K562 (cell line): Measurements from ENCODE around the gene LRRC10. TPM values are rescaled to one million over a fixed set of nuclear protein-coding genes. Genes with fewer than 3 reads are reported as not detected.

Experiments used
- ATAC-seq: fragments of 200-7000 bp; cut with Tn5 transposase; 3 replicates; pipeline ENCODE4 v1.9.1; 2020; ENCODE audit warnings: moderate library complexity
- BruUV-seq: library from RNA; stranded (reverse); fragments of 400-500 nt; replicated peaks from 2 replicates; lab custom pipeline; 2021; lab: Mats Ljungman, UMichigan
- CTCF ChIA-PET: fragments of 300-600 bp; formaldehyde crosslinking; extraction: SDS; loops from one replicate; lab custom pipeline; 2021; ENCODE audit warnings: low intra/inter-chr PET ratio; lab: Yijun Ruan, JAX
- POLR2A ChIA-PET: fragments of 300-600, 350-650 bp; sonication (Branson Sonifier 250); formaldehyde crosslinking; extraction: SDS; loops from one replicate; lab custom pipeline; 2021; ENCODE audit warnings: antibody characterized with exemption, inconsistent platforms; lab: Yijun Ruan, JAX
- DNase-seq, 4 experiments: peaks; one replicate each; pipeline versions ENCODE4 v3.0.0 to v3.0.0-alpha.2; 2011 to 2018; ENCODE audit warnings: low spot score in 3 of 4, mixed read lengths in 3 of 4; ENCODE audit errors: extremely low read depth in 1 of 4
- FAIRE-seq: peaks from 2 replicates; lab custom pipeline; 2011; peaks lifted over from hg19 to GRCh38; lab: Jason Lieb, UNC
- H2AFZ ChIP-seq: 2 replicates; pipeline ENCODE4 v1.6.0; 2011; ENCODE audit warnings: low read depth, low read length, control low read depth, inconsistent platforms
- H3K27ac ChIP-seq: fragments of 200-600 bp; 3 replicates; pipeline ENCODE4 v1.8.0; 2011; ENCODE audit warnings: low read depth, mild to moderate bottlenecking, control low read depth, inconsistent platforms, low read length, moderate library complexity, mixed read lengths; ENCODE audit errors: extremely low read depth
- H3K27me3 ChIP-seq, 2 experiments: fragments of 300-600 bp in 1 of 2; 2 replicates in 1 of 2; 3 replicates in 1 of 2; pipeline versions ENCODE4 v1.6.0 to v1.8.0; 2011; ENCODE audit warnings: inconsistent platforms in 2 of 2, low read length in 2 of 2, mild to moderate bottlenecking in 1 of 2, mixed read lengths in 1 of 2, moderate library complexity in 1 of 2; ENCODE audit not compliant: control insufficient read depth in 2 of 2, insufficient read depth in 2 of 2
- H3K36me3 ChIP-seq: fragments of 300-600 bp; 3 replicates; pipeline ENCODE4 v1.8.0; 2011; ENCODE audit warnings: mild to moderate bottlenecking, low read length, inconsistent platforms; ENCODE audit not compliant: control insufficient read depth, insufficient read depth
- H3K4me1 ChIP-seq, 2 experiments: fragments of 200-600 bp in 1 of 2; replicated peaks in 1 of 2; 2 replicates in 1 of 2; 3 replicates in 1 of 2; pipeline versions ENCODE4 v1.5.1 to v1.8.0; 2011; ENCODE audit warnings: inconsistent platforms in 2 of 2, low read length in 2 of 2, mild to moderate bottlenecking in 1 of 2, mixed read lengths in 1 of 2, moderate library complexity in 1 of 2; ENCODE audit not compliant: control insufficient read depth in 2 of 2, insufficient read depth in 2 of 2
- H3K4me2 ChIP-seq: 2 replicates; pipeline ENCODE4 v1.6.1; 2011; ENCODE audit warnings: low read length, control low read depth, inconsistent platforms, mixed read lengths; ENCODE audit not compliant: insufficient read depth
- H3K4me3 ChIP-seq: fragments of 200-600 bp; sonication (generic), shearing (Covaris generic); 2 replicates; pipeline ENCODE4 v1.5.1; 2016; ENCODE audit warnings: control low read depth, inconsistent platforms
- H3K79me2 ChIP-seq: fragments of 200-600 bp; 3 replicates; pipeline ENCODE4 v1.8.0; 2011; ENCODE audit warnings: low read length, inconsistent platforms; ENCODE audit not compliant: control insufficient read depth, insufficient read depth
- H3K9ac ChIP-seq, 2 experiments: 2 replicates each; pipeline versions ENCODE4 v1.6.0 to v1.6.1; 2011; ENCODE audit warnings: low read depth in 2 of 2, low read length in 2 of 2, control low read depth in 1 of 2, inconsistent platforms in 1 of 2, mild to moderate bottlenecking in 1 of 2, mixed read lengths in 1 of 2; ENCODE audit not compliant: insufficient read depth in 1 of 2
- H3K9me1 ChIP-seq: one replicate; pipeline ENCODE4 v1.6.0; 2011; ENCODE audit warnings: inconsistent platforms, mild to moderate bottlenecking, low read length, moderate library complexity; ENCODE audit not compliant: control insufficient read depth, insufficient read depth
- H3K9me3 ChIP-seq: replicated peaks from 2 replicates; pipeline ENCODE4 v1.5.1; 2011; ENCODE audit warnings: low read depth, low read length, inconsistent platforms; ENCODE audit not compliant: control insufficient read depth, insufficient read depth
- H4K20me1 ChIP-seq: replicated peaks from 2 replicates; pipeline ENCODE4 v1.6.1; 2011; ENCODE audit warnings: low read length, inconsistent platforms, mixed read lengths; ENCODE audit not compliant: control insufficient read depth, insufficient read depth
- ELF4 ChIP-seq: fragments of 450-650 bp; formaldehyde crosslinking; IDR thresholded peaks from 2 replicates; pipeline ENCODE4 v1.4.0; 2022; ENCODE audit warnings: missing genetic modification characterization
- HDGF ChIP-seq: fragments of 450-650 bp; IDR thresholded peaks from 2 replicates; pipeline ENCODE4 v1.6.1; 2016
- HMG20B ChIP-seq: fragments of 250-450 bp; sonication (Bioruptor Pico); IDR thresholded peaks from 2 replicates; pipeline ENCODE4 v1.5.0; 2021; ENCODE audit warnings: mild to moderate bottlenecking
- MXI1 ChIP-seq: IDR thresholded peaks from 2 replicates; pipeline ENCODE4 v1.6.1; 2011; ENCODE audit warnings: low read depth, mild to moderate bottlenecking, improper control_type of control experiment, low read length
- PHB2 ChIP-seq: fragments of 450-650 bp; IDR thresholded peaks from 2 replicates; pipeline ENCODE4 v1.6.1; 2017; ENCODE audit warnings: low read depth
- PRMT5 ChIP-seq: sonication (generic); formaldehyde crosslinking; IDR thresholded peaks from 2 replicates; pipeline ENCODE4 v1.5.0; 2020; ENCODE audit warnings: missing genetic modification reagents
- YY1 ChIP-seq, 3 experiments: IDR thresholded peaks; 2 replicates each; pipeline ENCODE4 v1.6.1; 2011; ENCODE audit warnings: low read length in 2 of 3, mild to moderate bottlenecking in 2 of 3, moderate library complexity in 2 of 3, borderline replicate concordance in 1 of 3, control low read depth in 1 of 3, low read depth in 1 of 3; ENCODE audit not compliant: insufficient read depth in 3 of 3, insufficient replicate concordance in 2 of 3, control insufficient read depth in 1 of 3, insufficient read length in 1 of 3; ENCODE audit errors: extremely low read depth in 1 of 3
- ZBTB8A ChIP-seq: fragments of 450-650 bp; IDR thresholded peaks from 2 replicates; pipeline ENCODE4 v1.6.1; 2018; ENCODE audit warnings: mild to moderate bottlenecking, moderate library complexity; ENCODE audit not compliant: partially characterized antibody
- ZNF316 ChIP-seq: fragments of 450-650 bp; IDR thresholded peaks from 2 replicates; pipeline ENCODE4 v1.6.1; 2016
- WGBS: fragments of 100-300 bp; shearing (Covaris generic); methylation state at CpG from one replicate; pipeline ENCODE4 v1.1.6; 2016; ENCODE audit warnings: low coverage, mixed read lengths; ENCODE audit not compliant: insufficient coverage; ENCODE audit errors: missing lambda C conversion rate; 5-methylcytosine and 5-hydroxymethylcytosine counted together
- in situ Hi-C: fragments of 300-500 bp; cut with MboI; formaldehyde crosslinking; loops from 4 replicates; pipeline ENCODE4 v1.15.0; 2018; ENCODE audit warnings: inconsistent platforms, mixed read lengths
- intact Hi-C: fragments of 100-400 bp; cut with micrococcal nuclease; formaldehyde crosslinking; loops from 2 replicates; pipeline ENCODE4 v1.14.2; 2022
- polyA plus RNA-seq, 8 experiments: library from polyadenylated mRNA; depleted of rRNA in 4 of 8; stranded (reverse) in 5 of 8; unstranded in 3 of 8; fragments of >200 nt; fragmentation: Nextera tagmentation in 2 of 8; fragmentation: Illumina TruSeq in 1 of 8; extraction: Ambion mirVana in 2 of 8; extraction: Trizol in 1 of 8; gene quantifications; 2 replicates each; pipeline versions ENCODE4 v1.2.1 to v1.2.3, GENCODE V29; 2011 to 2014; ENCODE audit warnings: inconsistent platforms in 1 of 8, missing spikeins in 1 of 8
- total RNA-seq, 7 experiments: library from RNA; depleted of rRNA in 6 of 7; stranded (reverse); fragments of >200 nt in 6 of 7; fragmentation: Illumina TruSeq in 2 of 7; extraction: Trizol in 2 of 7; gene quantifications; 2 replicates each; pipeline versions ENCODE4 v1.2.1 to v1.2.3, GENCODE V29; 2011 to 2021; ENCODE audit warnings: low replicate concordance in 1 of 7
- TF ChIP-seq, protein P1 (sequence below): fragments of 250-450 bp; sonication (Bioruptor Pico); IDR thresholded peaks from 2 replicates; pipeline ENCODE4 v1.8.0; 2022; ENCODE audit warnings: inconsistent platforms, mild to moderate bottlenecking, moderate library complexity, borderline replicate concordance
- TF ChIP-seq, protein P2 (sequence below): fragments of 450-650 bp; IDR thresholded peaks from 2 replicates; pipeline ENCODE4 v1.6.1; 2016; ENCODE audit warnings: low read depth

LRRC10 gene
- total and polyA plus RNA-seq, 9 of the 15 experiments (the other 6 are each of a cell fraction or from before 2014, with no cell fraction given), result 0.09 TPM; not detected in 8

DNA sequence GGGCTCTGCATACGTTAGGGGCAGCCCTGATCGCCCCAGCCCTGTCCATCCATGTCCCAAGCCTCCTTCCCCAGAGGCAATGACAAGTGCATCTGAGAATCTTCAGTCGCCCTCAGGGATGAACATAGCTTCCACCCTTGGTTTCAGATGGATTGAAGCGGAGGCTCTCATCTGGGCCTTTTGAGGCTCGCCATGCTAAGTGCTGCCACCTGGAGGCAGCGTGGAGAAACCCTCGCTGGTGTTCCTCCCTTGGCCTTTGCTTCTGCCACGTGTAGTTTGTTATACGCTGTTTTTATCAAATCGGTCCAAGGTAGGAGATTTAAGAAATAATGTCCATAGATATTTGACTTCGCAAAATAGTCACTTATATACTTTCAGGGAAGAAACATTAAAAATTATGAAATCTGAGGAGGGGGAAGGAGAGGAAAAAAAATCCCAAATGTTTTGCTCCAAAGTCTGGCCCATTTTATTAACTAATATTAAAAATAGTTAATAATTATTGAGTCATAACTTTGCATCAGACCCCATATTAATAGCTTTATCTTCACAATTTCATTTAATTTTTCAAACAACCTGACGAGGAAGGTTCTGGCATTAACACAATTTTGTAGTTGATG, 28.8 kb upstream of the LRRC10 start:
- BruUV-seq, result no TSS peak
- Histone ChIP-seq H3K9me3 (no peaks in the 10 kb centered on the region), H4K20me1 (no peaks in the 10 kb centered on the region), H3K27me3 (no peaks in the 10 kb centered on the region), H3K4me1 (peaks cover 0 to 4% of the 10 kb centered on the region in 2 experiments; a peak in 3 of 5 replicates), H3K27ac (no peak overlapping the region), H2AFZ (peak overlapping the region; percentile 29; the same call in 1 of the 2 replicates), H3K9ac (no peak overlapping the region; a peak in 1 of 4 replicates), H3K9me1 (no peaks in the 10 kb centered on the region), H3K4me3 (no peak overlapping the region), H3K4me2 (no peak overlapping the region), H3K36me3 (no peaks in the 10 kb centered on the region), H3K79me2 (no peaks in the 10 kb centered on the region)
- ChIA-PET CTCF (interaction anchor here (0.5 to 1.3 kb wide), 4 partner anchors 10 to 348 kb away, joined by 3 to 6 read pairs (median 4); no protein-coding TSS in a partner anchor), POLR2A (interaction anchor here (0.8 kb wide), 1 partner anchor 22 kb away, joined by 5 read pairs; no protein-coding TSS in a partner anchor)
- ATAC-seq (peak; percentile 95), DNase-seq (peak; percentile 78 to 88 (median 82)), FAIRE-seq (peak; percentile 97)
- 5% methylated on average over 12 of the region's 12 CpGs for WGBS
- in situ Hi-C loops (no loop called here), intact Hi-C loops (loop anchor here (1.0 to 2.0 kb wide), 2 partner anchors 56 to 169 kb away; partner anchors contain the start of gene FRS2)
- TF ChIP-seq MXI1 (0 out of 2 replicates have a peak, but pooled peaks have one; percentile 24), YY1 (IDR thresholded peaks at IDR 0.05; ENCODE audit: borderline replicate concordance in 1 of 3, control insufficient read depth in 1 of 3, extremely low read depth in 1 of 3, insufficient read depth in 3 of 3, insufficient read length in 1 of 3, insufficient replicate concordance in 2 of 3, low read depth in 1 of 3, low read length in 2 of 3) (peak in 2 of 3 experiments; percentile 15 to 28), PRMT5 (CRISPR knock-in tag) (no peak), HDGF (no peak), ELF4 (CRISPR knock-in tag) (no peak), PHB2 (no peak), ZBTB8A (no peak), ZNF316 (no peak), HMG20B (CRISPR knock-in tag) (no peak)
- TF ChIP-seq, protein P1, sequence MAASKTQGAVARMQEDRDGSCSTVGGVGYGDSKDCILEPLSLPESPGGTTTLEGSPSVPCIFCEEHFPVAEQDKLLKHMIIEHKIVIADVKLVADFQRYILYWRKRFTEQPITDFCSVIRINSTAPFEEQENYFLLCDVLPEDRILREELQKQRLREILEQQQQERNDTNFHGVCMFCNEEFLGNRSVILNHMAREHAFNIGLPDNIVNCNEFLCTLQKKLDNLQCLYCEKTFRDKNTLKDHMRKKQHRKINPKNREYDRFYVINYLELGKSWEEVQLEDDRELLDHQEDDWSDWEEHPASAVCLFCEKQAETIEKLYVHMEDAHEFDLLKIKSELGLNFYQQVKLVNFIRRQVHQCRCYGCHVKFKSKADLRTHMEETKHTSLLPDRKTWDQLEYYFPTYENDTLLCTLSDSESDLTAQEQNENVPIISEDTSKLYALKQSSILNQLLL, result no peak
- TF ChIP-seq, protein P2, sequence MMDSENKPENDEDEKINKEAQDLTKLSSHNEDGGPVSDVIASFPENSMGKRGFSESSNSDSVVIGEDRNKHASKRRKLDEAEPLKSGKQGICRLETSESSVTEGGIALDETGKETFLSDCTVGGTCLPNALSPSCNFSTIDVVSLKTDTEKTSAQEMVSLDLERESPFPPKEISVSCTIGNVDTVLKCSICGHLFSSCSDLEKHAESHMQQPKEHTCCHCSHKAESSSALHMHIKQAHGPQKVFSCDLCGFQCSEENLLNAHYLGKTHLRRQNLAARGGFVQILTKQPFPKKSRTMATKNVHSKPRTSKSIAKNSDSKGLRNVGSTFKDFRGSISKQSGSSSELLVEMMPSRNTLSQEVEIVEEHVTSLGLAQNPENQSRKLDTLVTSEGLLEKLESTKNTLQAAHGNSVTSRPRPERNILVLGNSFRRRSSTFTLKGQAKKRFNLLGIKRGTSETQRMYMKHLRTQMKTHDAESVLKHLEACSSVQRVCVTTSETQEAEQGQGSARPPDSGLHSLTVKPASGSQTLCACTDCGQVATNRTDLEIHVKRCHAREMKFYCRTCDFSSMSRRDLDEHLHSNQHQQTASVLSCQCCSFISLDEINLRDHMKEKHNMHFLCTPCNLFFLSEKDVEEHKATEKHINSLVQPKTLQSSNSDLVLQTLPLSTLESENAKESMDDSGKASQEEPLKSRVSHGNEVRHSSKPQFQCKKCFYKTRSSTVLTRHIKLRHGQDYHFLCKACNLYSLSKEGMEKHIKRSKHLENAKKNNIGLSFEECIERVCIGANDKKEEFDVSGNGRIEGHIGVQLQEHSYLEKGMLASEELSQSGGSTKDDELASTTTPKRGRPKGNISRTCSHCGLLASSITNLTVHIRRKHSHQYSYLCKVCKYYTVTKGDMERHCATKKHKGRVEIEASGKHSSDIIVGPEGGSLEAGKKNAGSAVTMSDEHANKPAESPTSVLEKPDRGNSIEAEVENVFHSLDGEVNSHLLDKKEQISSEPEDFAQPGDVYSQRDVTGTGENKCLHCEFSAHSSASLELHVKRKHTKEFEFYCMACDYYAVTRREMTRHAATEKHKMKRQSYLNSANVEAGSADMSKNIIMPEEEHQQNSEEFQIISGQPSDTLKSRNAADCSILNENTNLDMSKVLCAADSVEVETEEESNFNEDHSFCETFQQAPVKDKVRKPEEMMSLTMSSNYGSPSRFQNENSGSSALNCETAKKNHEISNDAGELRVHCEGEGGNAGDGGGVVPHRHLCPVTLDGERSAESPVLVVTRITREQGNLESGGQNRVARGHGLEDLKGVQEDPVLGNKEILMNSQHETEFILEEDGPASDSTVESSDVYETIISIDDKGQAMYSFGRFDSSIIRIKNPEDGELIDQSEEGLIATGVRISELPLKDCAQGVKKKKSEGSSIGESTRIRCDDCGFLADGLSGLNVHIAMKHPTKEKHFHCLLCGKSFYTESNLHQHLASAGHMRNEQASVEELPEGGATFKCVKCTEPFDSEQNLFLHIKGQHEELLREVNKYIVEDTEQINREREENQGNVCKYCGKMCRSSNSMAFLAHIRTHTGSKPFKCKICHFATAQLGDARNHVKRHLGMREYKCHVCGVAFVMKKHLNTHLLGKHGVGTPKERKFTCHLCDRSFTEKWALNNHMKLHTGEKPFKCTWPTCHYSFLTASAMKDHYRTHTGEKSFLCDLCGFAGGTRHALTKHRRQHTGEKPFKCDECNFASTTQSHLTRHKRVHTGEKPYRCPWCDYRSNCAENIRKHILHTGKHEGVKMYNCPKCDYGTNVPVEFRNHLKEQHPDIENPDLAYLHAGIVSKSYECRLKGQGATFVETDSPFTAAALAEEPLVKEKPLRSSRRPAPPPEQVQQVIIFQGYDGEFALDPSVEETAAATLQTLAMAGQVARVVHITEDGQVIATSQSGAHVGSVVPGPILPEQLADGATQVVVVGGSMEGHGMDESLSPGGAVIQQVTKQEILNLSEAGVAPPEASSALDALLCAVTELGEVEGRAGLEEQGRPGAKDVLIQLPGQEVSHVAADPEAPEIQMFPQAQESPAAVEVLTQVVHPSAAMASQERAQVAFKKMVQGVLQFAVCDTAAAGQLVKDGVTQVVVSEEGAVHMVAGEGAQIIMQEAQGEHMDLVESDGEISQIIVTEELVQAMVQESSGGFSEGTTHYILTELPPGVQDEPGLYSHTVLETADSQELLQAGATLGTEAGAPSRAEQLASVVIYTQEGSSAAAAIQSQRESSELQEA, result no peak
